ENCODE results near the gene SNAI3.

SNAI3 gene

DNA sequence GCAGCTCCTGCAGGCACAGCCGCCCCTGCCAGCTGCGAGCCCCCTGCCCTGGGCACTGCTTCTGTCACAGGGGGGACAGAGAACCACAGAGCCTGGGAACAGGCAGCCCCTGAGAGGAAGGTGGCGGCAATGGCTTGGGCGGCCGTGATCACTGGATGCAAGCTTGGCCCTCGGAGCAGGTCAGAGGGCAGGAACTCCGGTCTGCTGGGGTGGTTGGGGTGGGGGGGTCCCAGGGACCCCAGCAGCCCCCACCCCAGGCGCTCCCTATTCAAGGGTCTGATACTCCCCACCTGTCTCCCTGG, 33.6 kb downstream of the SNAI3 start:
- Histone ChIP-seq H3K27ac (ENCODE audit: low read length) (no peak overlapping the region), H3K4me3 (ENCODE audit: low read length) (no peak overlapping the region), H3K9me3 (ENCODE audit: insufficient read depth, low read length) (no peaks in the 10 kb centered on the region), H3K4me2 (ENCODE audit: low read length) (no peak overlapping the region), H3K36me3 (replicated peaks; ENCODE audit: low read depth, low read length) (peaks cover 57% of the 10 kb centered on the region), H3K27me3 (ENCODE audit: low read depth, low read length) (no peaks in the 10 kb centered on the region), H3K9ac (ENCODE audit: low read length) (no peak overlapping the region), H4K20me1 (ENCODE audit: insufficient read depth, low read length) (peaks cover 34% of the 10 kb centered on the region), H3K79me2 (ENCODE audit: low read length) (peaks cover 34% of the 10 kb centered on the region), H2AFZ (ENCODE audit: low read depth, low read length) (no peak overlapping the region), H3K4me1 (ENCODE audit: low read length) (peaks cover 34% of the 10 kb centered on the region)
- TF ChIP-seq, protein P1, sequence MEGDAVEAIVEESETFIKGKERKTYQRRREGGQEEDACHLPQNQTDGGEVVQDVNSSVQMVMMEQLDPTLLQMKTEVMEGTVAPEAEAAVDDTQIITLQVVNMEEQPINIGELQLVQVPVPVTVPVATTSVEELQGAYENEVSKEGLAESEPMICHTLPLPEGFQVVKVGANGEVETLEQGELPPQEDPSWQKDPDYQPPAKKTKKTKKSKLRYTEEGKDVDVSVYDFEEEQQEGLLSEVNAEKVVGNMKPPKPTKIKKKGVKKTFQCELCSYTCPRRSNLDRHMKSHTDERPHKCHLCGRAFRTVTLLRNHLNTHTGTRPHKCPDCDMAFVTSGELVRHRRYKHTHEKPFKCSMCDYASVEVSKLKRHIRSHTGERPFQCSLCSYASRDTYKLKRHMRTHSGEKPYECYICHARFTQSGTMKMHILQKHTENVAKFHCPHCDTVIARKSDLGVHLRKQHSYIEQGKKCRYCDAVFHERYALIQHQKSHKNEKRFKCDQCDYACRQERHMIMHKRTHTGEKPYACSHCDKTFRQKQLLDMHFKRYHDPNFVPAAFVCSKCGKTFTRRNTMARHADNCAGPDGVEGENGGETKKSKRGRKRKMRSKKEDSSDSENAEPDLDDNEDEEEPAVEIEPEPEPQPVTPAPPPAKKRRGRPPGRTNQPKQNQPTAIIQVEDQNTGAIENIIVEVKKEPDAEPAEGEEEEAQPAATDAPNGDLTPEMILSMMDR (IDR thresholded peaks at IDR 0.05; ENCODE audit: low read depth, low read length), result no peak
- no peak for TF ChIP-seq EZH2phosphoT487 (IDR thresholded peaks at IDR 0.05; ENCODE audit: low read depth)

DNA sequence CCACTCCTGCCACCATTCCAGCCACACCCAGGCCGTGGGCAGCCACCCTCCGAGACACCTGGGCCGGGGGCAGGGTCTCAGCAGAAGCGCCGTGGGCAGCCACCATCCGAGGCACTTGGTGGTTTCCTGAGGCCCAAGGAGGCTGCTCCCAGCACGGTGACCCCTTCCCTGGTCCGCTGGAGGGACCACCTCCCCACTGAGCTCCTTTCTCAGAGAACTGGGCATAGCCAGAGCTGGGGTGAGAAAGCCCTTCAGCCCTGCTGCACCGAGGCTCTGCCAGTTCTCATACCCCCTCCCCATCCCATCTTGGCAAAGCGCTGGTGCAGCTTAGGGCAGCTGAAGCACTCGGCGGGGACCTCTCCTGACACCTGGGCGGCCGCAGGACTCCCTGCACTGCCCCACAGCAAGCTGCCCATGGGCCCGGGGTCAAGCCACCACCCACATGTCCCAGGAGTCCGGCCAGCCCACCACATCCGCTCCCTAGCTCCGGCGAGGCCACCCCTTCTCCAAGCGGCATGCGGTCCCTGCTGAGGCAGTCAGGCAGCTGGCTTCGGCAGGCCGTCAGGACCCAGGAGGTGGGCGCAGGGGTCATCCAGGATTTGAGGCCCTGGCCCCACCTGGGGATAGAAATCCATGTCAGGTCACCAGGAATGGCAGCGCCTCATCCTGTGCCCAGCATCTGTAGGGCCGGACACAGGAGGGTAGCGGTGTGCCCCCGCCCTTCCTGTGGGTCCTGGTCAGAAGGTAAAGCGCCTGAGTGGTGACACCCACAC, 34.1 kb downstream of the SNAI3 start:
- Histone ChIP-seq H3K27me3 (ENCODE audit: low read depth, low read length) (no peaks in the 10 kb centered on the region), H3K9ac (ENCODE audit: low read length) (peak overlapping the region; percentile 98), H2AFZ (ENCODE audit: low read depth, low read length) (no peak overlapping the region), H3K27ac (ENCODE audit: low read length) (peak overlapping the region; percentile 97), H4K20me1 (ENCODE audit: insufficient read depth, low read length) (peaks cover 34% of the 10 kb centered on the region), H3K4me2 (ENCODE audit: low read length) (peak overlapping the region; percentile 99), H3K4me1 (ENCODE audit: low read length) (peaks cover 34% of the 10 kb centered on the region), H3K79me2 (ENCODE audit: low read length) (peaks cover 36% of the 10 kb centered on the region), H3K9me3 (ENCODE audit: insufficient read depth, low read length) (no peaks in the 10 kb centered on the region), H3K36me3 (replicated peaks; ENCODE audit: low read depth, low read length) (peaks cover 52% of the 10 kb centered on the region), H3K4me3 (ENCODE audit: low read length) (peak overlapping the region; percentile 99)
- TF ChIP-seq, protein P1 (IDR thresholded peaks at IDR 0.05; ENCODE audit: low read depth, low read length), result no peak
- no peak for TF ChIP-seq EZH2phosphoT487 (IDR thresholded peaks at IDR 0.05; ENCODE audit: low read depth)

DNA sequence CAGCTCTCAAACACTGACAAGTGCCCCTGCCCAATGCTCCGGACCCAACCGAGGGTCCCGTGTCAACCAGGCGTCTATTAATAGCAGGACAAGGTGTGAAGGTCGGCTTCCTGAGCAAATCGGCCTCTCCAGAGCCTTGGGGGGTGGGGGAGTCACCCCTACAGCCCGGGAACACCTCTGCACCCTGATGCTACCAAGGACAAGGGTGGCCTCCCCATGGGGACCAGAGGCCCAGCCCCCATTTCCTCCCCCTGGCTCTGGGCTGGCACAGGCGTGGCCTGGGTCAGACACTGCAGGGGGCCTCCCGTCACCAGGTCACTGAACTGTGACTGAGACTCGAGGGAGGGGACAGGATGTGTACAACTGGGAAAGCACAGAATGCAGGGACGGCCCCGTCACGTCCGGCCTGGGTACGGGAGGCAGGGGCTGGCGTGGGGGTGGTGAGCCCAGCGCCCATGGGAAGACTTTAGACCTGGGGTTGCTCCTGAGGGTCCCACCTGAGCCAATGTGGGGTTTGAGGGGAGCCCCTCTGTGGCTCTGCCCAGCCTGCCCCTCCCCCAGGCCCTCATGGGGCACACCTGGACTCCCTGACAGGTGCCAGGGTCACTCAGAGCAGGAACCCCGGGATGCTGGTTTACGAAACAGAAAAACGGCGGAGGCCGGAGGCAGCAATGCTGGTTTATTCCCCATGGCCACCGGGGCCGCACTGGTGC, 34.9 kb downstream of the SNAI3 start:
- H3K27ac ChIP-seq (ENCODE audit: low read length), result peak overlapping the region; percentile 97
- H3K36me3 ChIP-seq (replicated peaks; ENCODE audit: low read depth, low read length), result peaks cover 44% of the 10 kb centered on the region
- peaks cover 34% of the 10 kb centered on the region for H3K4me1 ChIP-seq (ENCODE audit: low read length)
- H4K20me1 ChIP-seq (ENCODE audit: insufficient read depth, low read length), result peaks cover 39% of the 10 kb centered on the region
- TF ChIP-seq, protein P1 (IDR thresholded peaks at IDR 0.05; ENCODE audit: low read depth, low read length), result no peak
- TF ChIP-seq EZH2phosphoT487 (IDR thresholded peaks at IDR 0.05; ENCODE audit: low read depth), result no peak
- H3K4me2 ChIP-seq (ENCODE audit: low read length), result peak overlapping the region; percentile 99
- no peak overlapping the region for H2AFZ ChIP-seq (ENCODE audit: low read depth, low read length)
- no peaks in the 10 kb centered on the region for H3K9me3 ChIP-seq (ENCODE audit: insufficient read depth, low read length)
- peak overlapping the region; percentile 99 for H3K4me3 ChIP-seq (ENCODE audit: low read length)
- H3K9ac ChIP-seq (ENCODE audit: low read length), result peak overlapping the region; percentile 98
- H3K79me2 ChIP-seq (ENCODE audit: low read length), result peaks cover 38% of the 10 kb centered on the region
- no peaks in the 10 kb centered on the region for H3K27me3 ChIP-seq (ENCODE audit: low read depth, low read length)

DNA sequence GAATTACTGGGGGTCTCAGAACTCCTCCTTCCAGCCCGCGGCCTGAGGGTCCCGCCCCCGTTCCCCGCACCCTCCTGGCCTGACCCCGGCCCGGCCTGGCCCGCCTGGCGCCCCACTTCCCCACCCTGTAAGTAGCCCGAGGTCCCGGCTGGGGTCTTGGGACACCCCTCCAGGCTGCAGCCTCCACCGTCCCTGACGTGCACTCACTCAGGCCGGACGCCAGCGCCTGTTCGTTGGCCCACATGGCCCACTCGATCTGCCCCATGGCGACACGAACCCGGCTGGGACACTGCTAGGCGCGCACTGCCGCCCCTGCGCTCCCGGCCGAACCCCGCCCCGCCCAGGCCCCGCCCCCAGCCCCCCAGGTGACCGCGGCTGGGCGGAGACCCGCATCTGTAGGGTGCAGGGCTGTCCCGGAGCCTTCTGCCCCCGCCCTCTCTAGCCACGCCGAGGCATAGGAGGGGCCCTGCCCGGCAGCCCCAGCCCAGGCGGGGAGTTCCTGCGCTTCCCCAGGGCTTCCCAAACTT, 35.5 kb downstream of the SNAI3 start, which contains the start of gene CYBA:
TSS of gene CYBA (minus strand) at position 305 of the 527 bp plus-strand sequence. CDS start at position 265, 40 bp downstream.
- Histone ChIP-seq H3K79me2 (ENCODE audit: low read length) (peaks cover 38% of the 10 kb centered on the region), H2AFZ (ENCODE audit: low read depth, low read length) (no peak within 1 kb of the TSS), H3K27me3 (ENCODE audit: low read depth, low read length) (no peaks in the 10 kb centered on the region), H3K27ac (ENCODE audit: low read length) (peak within 1 kb of the TSS; percentile 97), H3K4me2 (ENCODE audit: low read length) (peak within 1 kb of the TSS; percentile 99), H3K36me3 (replicated peaks; ENCODE audit: low read depth, low read length) (peaks cover 48% of the 10 kb centered on the region), H3K4me1 (ENCODE audit: low read length) (peaks cover 34% of the 10 kb centered on the region), H4K20me1 (ENCODE audit: insufficient read depth, low read length) (peaks cover 45% of the 10 kb centered on the region), H3K9ac (ENCODE audit: low read length) (peak within 1 kb of the TSS; percentile 98), H3K9me3 (ENCODE audit: insufficient read depth, low read length) (no peaks in the 10 kb centered on the region), H3K4me3 (ENCODE audit: low read length) (peak within 1 kb of the TSS; percentile 99)
- TF ChIP-seq, protein P1 (IDR thresholded peaks at IDR 0.05; ENCODE audit: low read depth, low read length), result no peak
- no peak for TF ChIP-seq EZH2phosphoT487 (IDR thresholded peaks at IDR 0.05; ENCODE audit: low read depth)

All from OCI-LY3 (cell line).